Cardiac muscle cell (in vitro differentiated cells and primary cell): Measurements from ENCODE around the gene FAM78A. TPM values are rescaled to one million over a fixed set of nuclear protein-coding genes. Genes with fewer than 3 reads are reported as not detected.
A peak's percentile ranks its signal among the peaks of the same experiment; 100 is the strongest.

ENCODE experiments used
- DNase-seq, 2 donors: peaks; one replicate each; pipeline versions ENCODE4 v3.0.0 to v3.0.0-alpha.2; 2010 to 2017; ENCODE audit warnings: low read depth in 1 of 2, low spot score in 1 of 2
- H3K27ac ChIP-seq: fragments of 200-600 bp; sonication (generic); 2 replicates; pipeline ENCODE4 v1.5.1; 2016
- H3K27me3 ChIP-seq: fragments of 200-600 bp; sonication (generic); 2 replicates; pipeline ENCODE4 v1.6.0; 2016; ENCODE audit warnings: control low read depth
- H3K36me3 ChIP-seq: fragments of 200-600 bp; sonication (generic); 2 replicates; pipeline ENCODE4 v1.5.1; 2016; ENCODE audit warnings: control low read depth
- H3K4me1 ChIP-seq: fragments of 200-600 bp; sonication (generic); 2 replicates; pipeline ENCODE4 v1.8.1; 2017; ENCODE audit warnings: low read depth, mild to moderate bottlenecking, mixed run types
- H3K4me3 ChIP-seq: fragments of 200-600 bp; sonication (generic); 2 replicates; pipeline ENCODE4 v1.5.1; 2016; ENCODE audit warnings: mild to moderate bottlenecking
- H3K9me3 ChIP-seq: fragments of 200-600 bp; sonication (generic); 2 replicates; pipeline ENCODE4 v1.5.1; 2017; ENCODE audit warnings: low read depth, mild to moderate bottlenecking, control low read depth
- polyA plus RNA-seq: library from polyadenylated mRNA; unstranded; fragments of >200 nt; fragmentation: Nextera tagmentation; extraction: Ambion mirVana; gene quantifications from 2 replicates; pipeline ENCODE4 v1.2.1, GENCODE V29; 2016
- total RNA-seq: library from RNA; depleted of rRNA; stranded (reverse); fragments of >200 nt; gene quantifications from 2 replicates; pipeline ENCODE4 v1.2.3, GENCODE V29; 2016
- TF ChIP-seq, protein P1 (sequence below): IDR thresholded peaks from 2 replicates; pipeline ENCODE4 v1.5.1; 2012; ENCODE audit warnings: low read depth, mild to moderate bottlenecking, low read length

The FAM78A gene
- total and polyA plus RNA-seq, 2 experiments from 2014 or later = 21.5 to 42.6 TPM

DNA sequence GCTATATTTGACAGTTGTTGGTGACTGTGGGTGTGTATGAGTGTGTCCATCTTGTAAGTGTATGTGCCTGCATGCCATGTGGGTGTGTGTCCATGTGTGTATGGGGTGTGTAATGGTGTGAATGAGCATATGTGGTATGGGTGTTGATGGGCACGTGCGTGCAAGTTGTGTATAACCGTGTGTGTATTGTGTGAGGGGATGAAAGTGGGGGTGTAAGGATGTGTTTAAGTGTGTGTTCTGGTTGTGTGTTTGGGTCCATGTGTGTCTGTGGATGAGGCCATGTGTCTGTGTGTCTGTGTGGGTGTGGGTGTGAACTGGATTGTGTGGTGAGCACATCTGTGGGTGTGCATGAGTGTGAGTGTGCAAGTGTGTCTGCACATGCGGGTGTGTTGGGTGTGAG, 5.9 kb upstream of the FAM78A start:
- Histone ChIP-seq H3K9me3 (no peaks in the 10 kb centered on the region), H3K4me1 (peaks cover 28% of the 10 kb centered on the region), H3K36me3 (no peaks in the 10 kb centered on the region), H3K27ac (peak overlapping the region; percentile 31), H3K4me3 (peak overlapping the region; percentile 29), H3K27me3 (no peaks in the 10 kb centered on the region)
- DNase-seq = no peak
- TF ChIP-seq, protein P1, sequence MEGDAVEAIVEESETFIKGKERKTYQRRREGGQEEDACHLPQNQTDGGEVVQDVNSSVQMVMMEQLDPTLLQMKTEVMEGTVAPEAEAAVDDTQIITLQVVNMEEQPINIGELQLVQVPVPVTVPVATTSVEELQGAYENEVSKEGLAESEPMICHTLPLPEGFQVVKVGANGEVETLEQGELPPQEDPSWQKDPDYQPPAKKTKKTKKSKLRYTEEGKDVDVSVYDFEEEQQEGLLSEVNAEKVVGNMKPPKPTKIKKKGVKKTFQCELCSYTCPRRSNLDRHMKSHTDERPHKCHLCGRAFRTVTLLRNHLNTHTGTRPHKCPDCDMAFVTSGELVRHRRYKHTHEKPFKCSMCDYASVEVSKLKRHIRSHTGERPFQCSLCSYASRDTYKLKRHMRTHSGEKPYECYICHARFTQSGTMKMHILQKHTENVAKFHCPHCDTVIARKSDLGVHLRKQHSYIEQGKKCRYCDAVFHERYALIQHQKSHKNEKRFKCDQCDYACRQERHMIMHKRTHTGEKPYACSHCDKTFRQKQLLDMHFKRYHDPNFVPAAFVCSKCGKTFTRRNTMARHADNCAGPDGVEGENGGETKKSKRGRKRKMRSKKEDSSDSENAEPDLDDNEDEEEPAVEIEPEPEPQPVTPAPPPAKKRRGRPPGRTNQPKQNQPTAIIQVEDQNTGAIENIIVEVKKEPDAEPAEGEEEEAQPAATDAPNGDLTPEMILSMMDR = no peak

- Histone ChIP-seq H3K4me1 (peaks cover 27% of the 10 kb centered on the region), H3K36me3 (no peaks in the 10 kb centered on the region), H3K27ac (no peak overlapping the region), H3K27me3 (no peaks in the 10 kb centered on the region), H3K9me3 (no peaks in the 10 kb centered on the region), H3K4me3 (no peak overlapping the region)
- DNase-seq = no peak
- TF ChIP-seq, protein P1 = no peak
These were observed 5.0 kb upstream of the FAM78A start for GRCh38 chr9:131281119-131281965.

GRCh38 chr9:131280660-131281059, 4.3 kb upstream of the FAM78A start:
- TF ChIP-seq, protein P1 = no peak
- H3K36me3 ChIP-seq = no peaks in the 10 kb centered on the region
- no peak for DNase-seq
- H3K4me1 ChIP-seq = peaks cover 27% of the 10 kb centered on the region
- H3K27me3 ChIP-seq = no peaks in the 10 kb centered on the region
- no peaks in the 10 kb centered on the region for H3K9me3 ChIP-seq
- H3K4me3 ChIP-seq = no peak overlapping the region
- H3K27ac ChIP-seq = no peak overlapping the region

DNA sequence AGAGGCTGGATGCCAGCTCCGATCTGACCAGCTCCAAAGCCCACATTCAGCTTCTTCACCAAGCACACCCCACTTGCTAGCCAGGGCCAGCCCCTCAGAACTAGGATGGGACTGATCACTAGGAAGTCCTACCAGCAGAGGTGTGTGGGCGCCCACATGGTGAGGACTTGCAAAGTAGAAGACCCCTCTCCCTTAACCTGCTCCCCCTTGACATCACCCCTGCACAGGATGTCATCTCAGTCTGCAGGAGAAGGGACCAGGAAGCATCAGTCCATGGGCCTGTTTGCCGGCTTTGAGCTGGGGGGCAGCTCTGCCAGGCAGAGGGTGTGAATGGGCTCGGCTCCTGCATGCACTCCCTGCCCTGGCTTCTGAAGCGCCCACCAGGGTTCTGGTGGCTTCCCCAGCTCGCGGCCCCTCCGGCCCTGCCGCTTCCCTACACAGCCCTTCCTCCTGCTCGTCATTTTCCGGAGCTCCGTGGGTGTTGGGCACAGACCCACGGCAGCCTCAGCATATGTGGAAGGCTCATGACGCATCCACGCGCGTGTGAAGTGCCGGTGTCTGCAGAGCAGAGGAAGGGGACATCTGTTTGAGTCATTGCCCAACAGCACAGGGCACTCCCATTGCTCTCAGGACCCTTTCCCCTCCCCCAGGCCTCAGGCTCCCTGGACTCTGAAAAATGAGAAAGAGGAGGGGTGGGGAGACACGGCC, 3.7 kb upstream of the FAM78A start:
- Histone ChIP-seq H3K27me3 (no peaks in the 10 kb centered on the region), H3K36me3 (no peaks in the 10 kb centered on the region), H3K4me3 (no peak overlapping the region), H3K27ac (peak overlapping the region; percentile 84), H3K9me3 (no peaks in the 10 kb centered on the region), H3K4me1 (peaks cover 30% of the 10 kb centered on the region)
- DNase-seq = no peak
- TF ChIP-seq, protein P1 = no peak

DNA sequence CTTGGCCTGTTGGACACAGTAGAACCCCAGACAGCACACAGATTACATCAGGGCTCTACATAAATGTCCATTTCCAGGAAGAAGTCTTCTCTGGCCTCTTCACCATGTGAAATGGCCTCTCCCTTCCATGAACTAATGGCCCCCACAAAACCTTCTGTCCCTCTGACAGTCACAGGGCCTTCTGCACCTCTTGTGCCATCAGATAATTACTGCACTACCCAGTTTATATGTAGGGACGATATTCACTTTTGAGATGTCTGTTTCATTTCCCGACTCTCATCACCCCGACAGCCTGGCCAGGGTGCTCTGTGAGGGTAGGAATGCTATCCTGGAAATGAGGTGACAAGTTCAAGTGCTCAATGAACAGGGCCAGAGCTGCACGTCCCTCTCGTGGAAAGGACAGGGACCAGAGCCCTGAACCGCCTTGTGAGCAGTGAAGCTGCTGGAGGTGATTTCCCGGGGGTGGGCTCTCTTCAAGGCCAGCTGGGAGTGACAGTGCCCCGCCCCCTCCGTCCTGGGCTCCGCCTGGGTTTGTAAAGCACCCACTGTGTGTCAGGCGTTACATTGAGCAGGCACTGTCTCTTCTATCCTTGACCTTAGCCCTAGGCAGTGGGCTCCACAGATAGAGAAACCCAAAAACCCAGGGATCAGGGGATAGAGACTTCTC, 3.0 kb upstream of the FAM78A start:
- Histone ChIP-seq H3K4me1 (peaks cover 35% of the 10 kb centered on the region), H3K27me3 (no peaks in the 10 kb centered on the region)

More for the DNA sequence above, 3.0 kb upstream of the FAM78A start:
- no peaks in the 10 kb centered on the region for H3K9me3 ChIP-seq
- H3K36me3 ChIP-seq = no peaks in the 10 kb centered on the region
- no peak overlapping the region for H3K4me3 ChIP-seq
- peak overlapping the region; percentile 84 for H3K27ac ChIP-seq
- TF ChIP-seq, protein P1 = no peak
- DNase-seq = peak in 1 of 2 donors; percentile 51
